Body of pancreas (tissue), 4 donors: Measurements from ENCODE around the gene LYG2. TPM values are rescaled to one million over a fixed set of nuclear protein-coding genes. Genes with fewer than 3 reads are reported as not detected.
A peak's percentile ranks its signal among the peaks of the same experiment; 100 is the strongest.
"Not testable (repeated sequence)": the region's sequence is repeated elsewhere in the genome, so short reads cannot be mapped to it uniquely, and the experiment has no call there.

Experiments used
- ATAC-seq: fragments of 150-250 bp; one replicate; pipeline ENCODE4 v1.9.1; 2016
- DNase-seq, 4 donors: peaks; one replicate each; pipeline ENCODE4 v3.0.0-alpha.2; 2019
- H3K27ac ChIP-seq, 4 donors: fragments of 200-600 bp; sonication (generic); 1 replicate in 3 of 4; 2 replicates in 1 of 4; pipeline versions ENCODE4 v1.5.1 to v1.6.1; 2016 to 2019; ENCODE audit warnings: mild to moderate bottlenecking in 1 of 4, mixed read lengths in 1 of 4, moderate library complexity in 1 of 4
- H3K27me3 ChIP-seq, 2 donors: fragments of 200-600 bp; sonication (generic); one replicate each; pipeline ENCODE4 v1.6.0; 2016; ENCODE audit warnings: mild to moderate bottlenecking in 1 of 2
- H3K36me3 ChIP-seq, 2 donors: fragments of 200-600 bp; sonication (generic); replicated peaks in 1 of 2; 2 replicates each; pipeline ENCODE4 v1.5.1; 2016; ENCODE audit warnings: low read depth in 2 of 2; ENCODE audit not compliant: insufficient read depth in 1 of 2
- H3K4me1 ChIP-seq: fragments of 200-600 bp; sonication (generic); one replicate; pipeline ENCODE4 v1.6.0; 2016
- H3K4me3 ChIP-seq, 2 donors: fragments of 200-600 bp; sonication (generic); 1 replicate in 1 of 2; 2 replicates in 1 of 2; pipeline ENCODE4 v1.5.1; 2016 to 2019
- H3K9me3 ChIP-seq, 3 donors: fragments of 200-600 bp; sonication (generic); 1 replicate in 2 of 3; 2 replicates in 1 of 3; pipeline ENCODE4 v1.5.1; 2016
- POLR2A ChIP-seq, 3 donors: fragments of 450-650 bp; IDR thresholded peaks; one replicate each; pipeline ENCODE4 v1.6.1; 2016; ENCODE audit warnings: antibody characterized with exemption in 3 of 3, mild to moderate bottlenecking in 2 of 3
- WGBS, 2 donors: methylation state at CpG; one replicate each; pipeline ENCODE4 v1.1.5; 2017; 5-methylcytosine and 5-hydroxymethylcytosine counted together
- intact Hi-C: fragments of 100-400 bp; cut with DNase I; formaldehyde crosslinking; loops from one replicate; pipeline ENCODE4 v1.15.1; 2023
- small RNA-seq: library from RNA; depleted of rRNA; stranded (forward); fragments of <200 nt; gene quantifications from one replicate; pipeline ENCODE3, GENCODE V24; 2016
- total RNA-seq, 2 donors: library from RNA; depleted of rRNA; stranded (reverse); fragments of >200 nt; gene quantifications; one replicate each; pipeline ENCODE4 v1.1.0, GENCODE V29; 2016
- TF ChIP-seq, protein P1 (sequence below), 7 experiments: fragments of 450-650 bp in 4 of 7; fragments of 200-600 bp in 3 of 7; sonication (generic) in 3 of 7; IDR thresholded peaks; one replicate each; pipeline ENCODE4 v1.5.1; 2016 to 2019; ENCODE audit warnings: antibody characterized with exemption in 7 of 7

LYG2 gene
- total RNA-seq, 2 donors from 2014 or later = not detected

DNA sequence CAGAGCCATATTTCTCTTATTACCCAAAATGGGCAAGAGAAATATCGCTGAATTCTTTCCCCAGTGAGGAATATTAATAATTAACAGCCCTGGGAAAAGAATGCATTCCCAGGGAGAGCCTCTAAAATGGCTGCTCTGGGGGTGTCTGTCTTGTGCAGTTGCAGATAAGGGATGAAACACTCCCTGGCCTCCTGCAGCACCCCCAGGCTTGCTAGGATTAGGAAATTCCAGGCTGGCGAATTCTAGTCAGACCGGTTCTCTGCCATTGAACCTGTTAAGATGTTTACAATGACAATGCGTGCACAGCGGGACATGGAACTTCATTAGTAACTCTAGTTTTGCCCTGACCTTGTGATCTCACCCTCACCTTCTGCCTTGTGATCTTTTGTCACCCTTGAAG lies 50.0 kb downstream of the LYG2 start:
- Histone ChIP-seq H3K4me1 (no peaks in the 10 kb centered on the region), H3K27ac (no peak overlapping the region), H3K36me3 (no peaks in the 10 kb centered on the region), H3K27me3 (no peaks in the 10 kb centered on the region), H3K9me3 (no peaks in the 10 kb centered on the region), H3K4me3 (no peak overlapping the region)
- ATAC-seq = no peak
- TF ChIP-seq, protein P1, sequence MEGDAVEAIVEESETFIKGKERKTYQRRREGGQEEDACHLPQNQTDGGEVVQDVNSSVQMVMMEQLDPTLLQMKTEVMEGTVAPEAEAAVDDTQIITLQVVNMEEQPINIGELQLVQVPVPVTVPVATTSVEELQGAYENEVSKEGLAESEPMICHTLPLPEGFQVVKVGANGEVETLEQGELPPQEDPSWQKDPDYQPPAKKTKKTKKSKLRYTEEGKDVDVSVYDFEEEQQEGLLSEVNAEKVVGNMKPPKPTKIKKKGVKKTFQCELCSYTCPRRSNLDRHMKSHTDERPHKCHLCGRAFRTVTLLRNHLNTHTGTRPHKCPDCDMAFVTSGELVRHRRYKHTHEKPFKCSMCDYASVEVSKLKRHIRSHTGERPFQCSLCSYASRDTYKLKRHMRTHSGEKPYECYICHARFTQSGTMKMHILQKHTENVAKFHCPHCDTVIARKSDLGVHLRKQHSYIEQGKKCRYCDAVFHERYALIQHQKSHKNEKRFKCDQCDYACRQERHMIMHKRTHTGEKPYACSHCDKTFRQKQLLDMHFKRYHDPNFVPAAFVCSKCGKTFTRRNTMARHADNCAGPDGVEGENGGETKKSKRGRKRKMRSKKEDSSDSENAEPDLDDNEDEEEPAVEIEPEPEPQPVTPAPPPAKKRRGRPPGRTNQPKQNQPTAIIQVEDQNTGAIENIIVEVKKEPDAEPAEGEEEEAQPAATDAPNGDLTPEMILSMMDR (IDR thresholded peaks at IDR 0.05) = no peak
- TF ChIP-seq POLR2A (IDR thresholded peaks at IDR 0.05) = no peak
- DNase-seq = no peak
- intact Hi-C loops = no loop called here
- 73 to 74% methylated on average over 5 of the region's 5 CpGs for WGBS, 2 donors

DNA sequence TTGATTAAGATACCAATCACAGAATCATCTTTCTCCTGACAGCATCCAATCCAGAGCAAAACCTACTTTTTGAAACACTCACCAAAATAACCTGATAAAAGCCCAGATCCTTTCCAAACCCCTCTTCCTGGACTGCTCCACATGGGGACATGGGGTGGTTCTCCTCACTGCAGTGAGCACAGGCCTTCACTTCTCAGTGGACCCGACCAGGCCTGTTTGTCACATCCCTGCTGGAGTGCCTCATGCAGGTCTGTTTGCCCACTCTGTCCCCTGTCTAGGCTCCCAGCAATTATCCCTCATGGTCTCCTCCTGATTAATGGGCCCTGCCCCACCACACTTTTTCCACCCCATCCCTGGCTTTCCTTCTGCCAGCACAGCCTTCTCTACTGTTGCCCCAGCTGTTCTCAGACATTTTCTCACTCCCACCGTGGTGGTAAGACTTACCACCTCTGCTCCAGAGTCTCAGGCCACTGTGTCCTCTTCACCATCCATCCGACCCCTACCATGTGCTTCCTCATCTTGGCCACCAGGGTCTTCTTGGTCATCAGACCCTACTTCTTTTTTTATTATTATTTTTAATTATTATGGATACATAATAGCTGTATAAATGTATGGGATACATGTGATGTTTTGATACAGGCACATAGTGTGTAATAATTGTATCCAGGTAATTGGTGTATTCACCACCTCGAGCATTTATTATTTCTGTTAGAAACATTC lies 53.3 kb downstream of the LYG2 start:
- intact Hi-C loops = no loop called here
- DNase-seq = no peak

DNA sequence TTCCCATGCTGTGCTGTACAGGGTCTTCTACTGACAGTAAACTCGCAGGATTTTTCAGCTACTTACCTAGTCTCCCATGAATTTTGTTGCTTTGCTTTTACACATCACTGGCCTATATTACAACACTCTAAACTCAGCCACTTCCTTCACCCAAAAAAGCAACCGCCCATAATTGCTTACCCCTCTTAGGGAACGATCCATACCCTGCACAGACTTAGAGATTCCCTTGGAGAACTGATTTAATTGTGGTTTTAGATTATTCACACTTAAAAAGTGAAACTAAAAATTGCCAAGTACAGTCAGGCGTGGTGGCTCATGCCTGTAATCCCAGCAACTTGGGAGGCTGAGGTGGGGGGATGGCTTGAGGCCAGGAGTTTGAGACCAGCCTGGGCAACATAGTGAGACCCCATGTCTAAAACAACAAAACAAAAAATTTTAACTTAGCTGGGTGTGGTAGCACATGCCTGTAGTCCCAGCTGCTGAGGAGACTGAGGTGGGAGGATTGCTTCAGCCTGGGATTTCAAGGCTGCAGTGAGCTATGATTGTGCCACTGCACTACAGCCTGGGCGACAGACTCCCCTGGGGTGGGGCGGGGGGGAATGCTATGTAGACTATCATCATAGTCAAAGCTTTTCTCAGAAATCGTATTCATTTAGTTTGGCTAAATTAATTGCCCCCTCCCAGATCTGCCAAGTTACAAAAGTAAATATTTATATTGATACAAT lies 55.2 kb downstream of the LYG2 start:
- no peak for TF ChIP-seq POLR2A (IDR thresholded peaks at IDR 0.05)
- peaks cover 0 to 23% of the 10 kb centered on the region in 2 donors for H3K36me3 ChIP-seq
- DNase-seq (no peak), ATAC-seq (no peak)
- no peak overlapping the region for H3K27ac ChIP-seq
- intact Hi-C loops = no loop called here
- WGBS, 2 donors = 79 to 84% methylated on average over 7 of the region's 7 CpGs
- no peak overlapping the region for H3K4me3 ChIP-seq
- no peaks in the 10 kb centered on the region for H3K27me3 ChIP-seq
- no peaks in the 10 kb centered on the region for H3K4me1 ChIP-seq
- H3K9me3 ChIP-seq = no peaks in the 10 kb centered on the region

More for the DNA sequence above, 53.3 kb downstream of the LYG2 start:
- no peaks in the 10 kb centered on the region for H3K9me3 ChIP-seq
- no peaks in the 10 kb centered on the region for H3K27me3 ChIP-seq
- ATAC-seq = no peak
- WGBS, 2 donors = 84 to 94% methylated on average over 4 of the region's 4 CpGs
- H3K4me1 ChIP-seq = no peaks in the 10 kb centered on the region
- no peak overlapping the region for H3K4me3 ChIP-seq
- no peak for TF ChIP-seq POLR2A (IDR thresholded peaks at IDR 0.05)
- TF ChIP-seq, protein P1 (IDR thresholded peaks at IDR 0.05) = peak in 1 of 7 experiments; percentile 12
- peaks cover 0 to 10% of the 10 kb centered on the region in 2 donors for H3K36me3 ChIP-seq
- no peak overlapping the region for H3K27ac ChIP-seq

DNA sequence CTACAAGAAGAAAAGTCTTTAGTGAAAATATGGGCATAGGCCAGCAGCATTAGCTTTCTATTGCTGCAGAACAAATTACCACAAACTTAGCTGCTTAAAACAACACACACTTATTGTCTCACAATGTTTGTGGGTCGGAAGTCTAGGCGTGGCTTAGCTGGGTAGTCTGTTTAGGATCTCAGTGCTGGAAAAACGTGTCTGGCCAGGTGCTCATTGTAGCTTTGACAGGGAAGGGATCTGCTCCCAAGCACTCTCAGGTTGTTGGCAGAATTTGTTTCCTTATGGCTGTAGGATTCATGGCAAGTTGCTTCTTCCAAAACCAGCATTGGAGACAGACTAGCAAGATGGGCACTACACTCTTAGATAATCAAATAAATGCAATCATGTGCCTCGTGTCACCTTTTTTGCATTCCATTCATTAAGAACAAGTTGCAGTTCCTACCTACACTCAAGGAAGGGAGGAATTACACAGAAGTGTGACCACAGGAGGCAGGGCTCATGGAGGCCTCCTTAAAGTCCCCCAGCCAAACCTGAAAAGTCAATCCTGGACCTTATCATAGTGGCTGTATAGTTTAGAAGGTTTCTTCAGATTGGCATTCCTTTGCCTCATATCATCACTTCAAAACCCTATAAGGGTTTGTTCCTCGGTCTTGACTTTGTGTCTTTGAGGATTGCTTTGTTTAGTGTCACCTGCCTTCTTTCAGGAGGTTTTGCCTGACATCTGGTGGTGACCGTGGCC lies 57.2 kb downstream of the LYG2 start:
- 79 to 92% methylated on average over 6 of the region's 6 CpGs for whole genome bisulfite sequencing, 2 donors
- intact Hi-C loops = no loop called here
- H3K27ac ChIP-seq = no peak overlapping the region
- TF ChIP-seq, protein P1 (IDR thresholded peaks at IDR 0.05) = no peak
- TF ChIP-seq POLR2A (IDR thresholded peaks at IDR 0.05) = no peak
- DNase-seq = no peak
- ATAC-seq = no peak
- no peak overlapping the region for H3K4me3 ChIP-seq
- H3K4me1 ChIP-seq = no peaks in the 10 kb centered on the region
- H3K9me3 ChIP-seq = no peaks in the 10 kb centered on the region
- H3K36me3 ChIP-seq = peaks cover 0 to 25% of the 10 kb centered on the region in 2 donors
- H3K27me3 ChIP-seq = no peaks in the 10 kb centered on the region

DNA sequence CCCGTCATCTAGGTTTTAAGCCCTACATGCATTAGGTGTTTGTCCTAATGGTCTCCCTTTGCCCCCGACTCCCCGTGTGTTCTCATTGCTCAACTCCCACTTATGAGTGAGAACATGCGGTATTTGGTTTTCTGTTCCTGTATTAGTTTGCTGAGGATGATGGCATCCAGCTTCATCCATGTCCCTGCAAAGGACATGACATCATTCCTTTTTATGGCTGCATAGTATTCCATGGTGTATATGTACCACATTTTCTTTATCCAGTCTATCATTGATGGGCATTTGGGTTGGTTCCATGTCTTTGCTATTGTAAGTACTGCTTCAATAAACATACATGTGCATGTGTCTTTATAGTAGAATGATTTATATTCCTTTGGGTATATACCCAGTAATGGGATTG lies 63.1 kb downstream of the LYG2 start:
- DNase-seq, H3K27ac ChIP-seq, H3K9me3 ChIP-seq, H3K27me3 ChIP-seq, ATAC-seq, H3K4me3 ChIP-seq, intact Hi-C loops, H3K4me1 ChIP-seq: not testable (repeated sequence)
- WGBS, 2 donors = 98 to 100% methylated on average over 4 of the region's 4 CpGs
- H3K36me3 ChIP-seq = peaks cover 0 to 20% of the 10 kb centered on the region in 2 donors

Small RNAs within 50 kb of the gene (small RNA-seq; reads per million reads assigned to genes)
- gene AC092587.1 = not detected

Other genes starting within 250 kb of the LYG2 start
- gene C2orf15, start 114.0 kb downstream of the LYG2 start, total RNA-seq = 1 to 10 TPM in 1 of 2 donors, not detected in 1; 3.9 TPM
- gene TSGA10, start 100.7 kb downstream of the LYG2 start, total RNA-seq = 10 to 100 TPM; 15.0 to 17.1 TPM
- 10 to 100 TPM in 1 of 2 donors, 1 to 10 TPM in 1; 2.1 to 12.9 TPM for gene LIPT1, start 100.7 kb downstream of the LYG2 start, total RNA-seq
- gene MITD1, start 74.6 kb downstream of the LYG2 start, total RNA-seq = 10 to 100 TPM in 1 of 2 donors, 1 to 10 TPM in 1; 4.9 to 15.8 TPM
- 10 to 100 TPM in 1 of 2 donors, 1 to 10 TPM in 1; 6.9 to 17.6 TPM for gene MRPL30, start 74.5 kb downstream of the LYG2 start, total RNA-seq
- 1 to 10 TPM in 1 of 2 donors, not detected in 1; 1.6 TPM for gene LYG1, start 45.5 kb upstream of the LYG2 start, total RNA-seq
- 10 to 100 TPM; 13.0 to 13.8 TPM for gene TXNDC9, start 80.7 kb upstream of the LYG2 start, total RNA-seq
- gene EIF5B, start 81.7 kb upstream of the LYG2 start, total RNA-seq = 10 to 100 TPM; 26.7 to 31.0 TPM
- gene REV1, start 234.4 kb upstream of the LYG2 start, total RNA-seq = 10 to 100 TPM; 27.0 to 51.1 TPM